Measurements from ENCODE around the gene C12orf42.

C12orf42 gene

DNA sequence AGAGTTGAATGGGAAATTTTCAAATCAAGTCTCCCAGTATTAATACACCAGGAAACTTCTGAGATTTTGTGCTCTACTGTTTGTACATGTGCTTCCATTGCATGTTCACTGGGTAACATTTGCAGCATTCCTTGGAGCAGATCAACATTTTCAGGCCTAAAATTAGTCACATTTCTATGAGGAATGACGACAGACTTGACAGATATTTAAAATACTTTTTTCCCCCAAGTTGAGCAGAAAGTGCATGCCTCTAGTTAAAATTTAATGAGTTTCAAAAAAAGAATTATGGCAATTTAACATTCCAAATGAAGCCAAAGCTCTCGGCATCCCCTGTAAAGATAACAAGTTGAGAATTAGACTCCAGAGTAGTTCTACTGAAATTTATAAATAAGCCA lies 72.3 kb downstream of the C12orf42 start:
- no peak for DNase-seq

DNA sequence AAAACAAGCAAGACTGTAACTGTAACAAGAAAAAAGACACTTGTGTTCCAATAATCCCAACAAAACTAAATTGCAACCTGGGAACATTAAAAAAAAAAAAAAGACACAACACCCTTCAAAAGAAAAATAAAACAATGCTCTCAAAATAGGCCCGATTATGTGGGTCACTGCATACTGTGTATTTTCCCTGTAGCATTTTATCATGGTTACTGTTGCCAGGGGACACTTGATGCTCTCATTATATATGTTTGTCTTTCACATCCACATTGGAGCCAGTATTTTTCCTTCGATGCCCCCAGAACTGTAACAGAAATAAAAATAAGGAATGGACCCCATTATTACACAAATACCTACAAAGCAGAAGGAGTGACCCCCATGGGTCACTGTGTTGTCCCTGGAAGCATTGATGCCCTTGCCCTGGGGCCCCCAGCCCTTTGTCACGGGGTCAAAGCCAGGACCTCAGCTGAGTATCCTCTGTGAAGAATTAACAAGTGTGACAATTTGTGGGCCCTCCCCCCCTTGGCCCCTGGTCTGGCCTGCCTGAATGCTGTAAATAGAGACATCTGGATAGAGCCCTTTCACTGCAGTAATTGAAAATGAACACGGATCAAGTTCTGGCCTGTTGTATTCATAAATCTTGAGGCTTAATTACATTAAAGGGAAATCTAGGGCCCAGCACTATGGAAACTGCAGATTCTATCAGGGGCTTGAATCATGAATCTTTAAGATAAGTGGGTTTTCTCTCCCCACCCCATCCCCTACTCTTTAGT lies 72.8 kb downstream of the C12orf42 start:
- no peak for DNase-seq

DNA sequence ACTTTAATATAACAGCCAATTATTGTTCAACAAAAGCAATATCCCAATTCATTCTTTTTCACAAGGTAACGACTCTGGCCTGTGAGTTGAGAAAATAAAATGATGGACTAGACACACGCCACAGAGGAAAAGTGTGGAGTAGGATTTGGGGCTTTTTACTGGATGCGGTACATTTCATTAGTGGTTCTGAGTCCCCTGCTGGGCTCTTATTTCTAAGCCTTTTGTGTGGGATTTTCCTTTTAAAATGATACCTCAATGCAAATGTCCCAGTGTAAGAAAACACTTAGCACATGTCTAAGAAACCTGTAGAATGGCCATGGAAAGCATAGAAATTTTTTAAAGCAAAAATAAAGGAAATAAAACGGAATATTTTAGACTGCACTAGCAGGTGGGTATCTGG lies 73.4 kb downstream of the C12orf42 start:
- no peak for DNase-seq

DNA sequence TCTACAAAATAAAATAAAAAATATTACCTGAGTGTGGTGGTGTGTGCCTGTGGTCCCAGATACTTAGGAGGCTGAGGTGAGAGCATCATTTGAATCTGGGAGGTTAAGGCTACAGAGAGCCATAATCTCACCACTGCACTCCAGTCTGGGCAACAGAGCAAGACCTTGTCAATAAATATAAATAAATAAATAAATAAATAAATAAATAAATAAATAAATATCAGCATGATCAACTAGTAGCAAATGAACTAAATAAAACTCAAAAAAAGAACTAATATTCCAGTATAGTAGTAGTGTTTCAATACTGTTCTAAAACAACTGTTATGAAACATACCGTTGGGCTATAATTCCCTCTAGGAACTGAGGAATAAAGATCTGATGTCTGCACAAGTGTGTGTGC lies 74.4 kb downstream of the C12orf42 start:
- no peak for DNase-seq

DNA sequence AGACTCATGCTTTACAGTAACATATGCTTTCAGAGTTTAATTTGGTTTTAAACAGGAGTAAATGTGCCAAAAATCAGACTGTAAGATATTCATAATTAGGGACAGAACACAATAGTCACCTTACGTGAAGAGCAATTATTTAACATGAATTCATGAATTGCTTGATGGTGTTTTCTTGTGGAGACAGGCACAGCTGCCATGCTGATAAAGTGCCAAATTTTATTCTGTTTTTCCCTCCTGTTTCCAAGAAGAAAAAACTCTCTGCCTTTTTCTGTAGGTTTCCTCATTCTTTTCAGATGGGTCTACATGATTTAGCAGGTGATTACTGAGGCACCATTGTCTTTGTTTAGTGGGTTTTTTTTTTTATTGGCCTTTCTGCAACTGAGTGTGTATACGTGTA lies 80.1 kb downstream of the C12orf42 start:
- DNase-seq, result no peak

DNA sequence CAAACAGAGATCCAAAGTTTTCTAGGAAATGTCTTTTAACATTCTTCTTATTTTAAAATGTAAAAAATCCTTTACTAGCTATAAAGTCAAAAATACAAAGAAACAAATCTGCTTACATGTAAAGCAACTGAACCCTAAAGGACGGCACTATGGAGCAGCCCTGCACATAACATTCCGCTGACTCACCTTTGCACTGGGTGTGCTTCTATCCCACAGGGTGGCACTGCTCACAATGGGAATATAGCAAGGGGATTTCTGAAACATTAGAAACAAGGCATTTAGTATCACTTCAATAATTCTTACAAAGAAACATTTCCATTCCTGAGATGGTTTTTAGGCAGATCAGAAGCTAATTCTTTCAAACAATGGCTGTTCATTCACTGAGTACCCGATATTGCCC lies 94.3 kb downstream of the C12orf42 start:
- DNase-seq, result no peak

DNA sequence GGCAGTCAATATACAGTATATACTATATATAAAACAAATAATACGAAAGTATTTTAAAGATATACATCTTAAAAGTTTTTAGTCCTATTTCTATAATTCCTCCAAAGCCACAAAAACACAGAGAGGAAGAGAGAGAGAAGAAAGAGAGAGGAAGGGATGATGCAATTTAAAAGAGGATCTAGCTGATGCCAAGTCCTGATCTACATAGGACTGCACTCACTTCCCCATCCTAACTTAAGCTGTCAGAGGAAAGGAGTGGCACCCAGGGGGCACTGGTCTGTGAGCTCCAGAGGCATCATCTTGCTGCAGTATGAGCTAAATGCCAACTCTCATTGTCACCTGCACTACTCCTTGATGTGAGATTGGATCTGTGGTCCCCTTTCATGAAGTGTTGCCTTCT lies 95.8 kb downstream of the C12orf42 start:
- no peak for DNase-seq

DNA sequence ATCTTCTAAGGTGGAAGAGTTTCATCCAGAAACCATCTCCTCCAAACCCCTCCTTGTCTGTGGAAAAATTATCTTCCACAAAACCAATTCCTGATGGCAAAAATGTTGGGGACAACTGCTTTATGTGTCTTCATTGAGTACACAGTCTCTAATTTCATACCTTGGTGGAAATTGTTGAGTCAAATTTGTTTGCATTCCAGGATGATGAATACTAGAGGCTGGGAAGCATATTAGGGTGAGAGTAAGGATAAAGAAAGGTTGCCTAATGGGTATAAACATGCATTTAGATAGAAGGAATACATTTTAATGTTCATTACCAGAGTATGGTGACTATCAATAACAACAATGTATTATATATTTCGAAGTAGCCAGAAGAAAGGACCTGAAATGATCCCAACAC lies 98.2 kb downstream of the C12orf42 start:
- DNase-seq, result no peak

DNA sequence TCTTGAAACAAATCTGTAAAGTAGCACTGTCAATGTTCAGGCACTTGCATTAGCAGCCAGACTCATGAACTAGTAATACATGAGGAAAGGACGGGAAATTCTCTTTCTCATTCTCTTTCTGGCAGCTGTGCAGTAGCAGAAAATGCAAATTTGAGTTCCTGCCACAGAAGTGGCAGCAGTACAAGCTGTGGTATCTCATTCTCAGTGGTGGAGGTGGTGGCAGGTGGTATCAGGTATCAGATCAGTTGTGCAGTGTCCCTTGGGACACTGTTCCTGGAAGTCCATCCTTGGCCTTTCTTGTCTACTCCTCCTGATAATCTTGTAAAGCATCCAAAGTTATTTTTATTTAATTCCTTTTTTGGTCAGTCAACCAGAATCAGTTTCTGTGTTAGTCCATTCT lies 103.0 kb downstream of the C12orf42 start:
- DNase-seq, result no peak

DNA sequence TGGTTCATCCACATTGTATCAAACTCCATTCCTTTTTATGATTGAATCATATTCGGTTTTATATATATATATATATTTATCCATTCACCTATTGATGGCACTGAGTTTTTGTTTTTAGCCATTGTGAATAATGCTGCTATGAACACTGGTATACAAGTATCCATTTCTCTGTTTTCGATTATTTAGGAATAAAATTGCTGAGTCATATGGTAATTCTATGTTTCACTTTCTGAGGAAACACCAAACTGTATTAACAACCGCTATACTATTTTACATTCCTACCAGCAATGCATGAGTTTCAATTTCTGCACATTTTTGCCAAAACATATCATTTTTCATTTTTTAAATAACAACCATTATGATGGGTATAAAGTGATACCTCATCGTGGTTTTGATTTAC lies 104.7 kb downstream of the C12orf42 start:
- no peak for DNase-seq

DNA sequence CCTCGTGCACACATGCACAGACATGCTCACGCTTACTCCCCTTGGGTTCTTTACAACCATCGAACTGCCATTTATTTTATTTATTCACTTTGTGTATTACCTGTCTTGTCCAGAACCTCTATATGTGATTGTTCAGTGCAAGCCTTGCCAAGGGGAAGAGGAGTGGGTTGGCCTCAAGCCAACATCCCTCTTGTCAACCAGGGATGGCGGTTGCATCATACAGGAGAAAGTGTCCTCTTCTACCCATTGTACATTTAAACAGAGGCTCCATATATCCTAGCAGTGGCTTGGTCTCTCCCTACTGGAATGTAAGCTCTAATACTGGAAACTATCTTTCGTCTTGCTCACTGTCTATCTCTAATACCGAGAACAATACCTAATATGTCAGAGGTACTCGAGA lies 108.4 kb downstream of the C12orf42 start:
- no peak for DNase-seq

DNA sequence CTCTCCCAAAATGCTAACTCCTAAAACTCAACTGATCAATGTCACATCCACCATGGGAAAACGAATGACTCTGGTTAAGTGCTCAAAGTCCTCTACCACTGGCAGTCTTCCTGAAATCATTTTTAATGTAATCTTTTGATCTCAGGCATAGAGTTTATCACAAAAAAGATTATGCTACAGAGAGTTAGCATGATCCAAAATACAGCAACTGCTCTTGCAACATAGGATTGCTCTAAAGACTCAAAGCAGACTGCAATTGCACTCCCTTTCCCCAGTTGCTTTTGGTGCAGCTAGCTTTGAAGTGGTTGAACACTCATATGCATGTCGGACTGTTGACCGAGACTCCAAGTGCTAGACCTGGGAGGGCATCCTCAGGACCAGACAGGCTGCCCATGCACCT lies 109.3 kb downstream of the C12orf42 start:
- DNase-seq, result no peak

DNA sequence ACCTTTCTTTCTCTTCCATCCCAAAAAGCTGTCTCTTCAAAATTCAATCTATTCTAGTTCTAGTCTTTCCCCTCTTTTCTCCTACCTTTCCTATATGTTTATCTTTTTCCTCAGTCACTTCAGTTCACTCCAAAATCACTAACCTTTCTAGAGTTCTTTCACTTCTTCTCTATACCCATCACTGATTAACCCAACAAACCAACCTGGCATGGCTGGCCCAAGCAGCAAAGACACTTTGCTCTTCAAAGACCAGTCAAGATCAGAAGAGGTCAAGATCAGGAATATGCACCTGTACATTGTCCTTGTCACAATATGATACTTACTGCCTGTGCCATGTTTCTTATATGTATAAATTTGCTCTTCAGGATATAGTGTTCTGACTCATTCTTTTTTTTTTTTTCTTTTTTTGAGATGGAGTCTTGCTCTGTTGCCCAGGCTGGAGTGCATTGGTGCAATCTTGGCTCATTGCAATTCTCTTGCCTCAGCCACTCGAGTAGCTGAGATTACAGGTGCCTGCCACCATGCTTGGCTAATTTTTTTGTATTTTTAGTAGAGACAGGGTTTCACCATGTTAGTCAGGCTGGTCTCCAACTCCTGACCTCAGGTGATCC lies 112.9 kb downstream of the C12orf42 start:
- no peak for DNase-seq

DNA sequence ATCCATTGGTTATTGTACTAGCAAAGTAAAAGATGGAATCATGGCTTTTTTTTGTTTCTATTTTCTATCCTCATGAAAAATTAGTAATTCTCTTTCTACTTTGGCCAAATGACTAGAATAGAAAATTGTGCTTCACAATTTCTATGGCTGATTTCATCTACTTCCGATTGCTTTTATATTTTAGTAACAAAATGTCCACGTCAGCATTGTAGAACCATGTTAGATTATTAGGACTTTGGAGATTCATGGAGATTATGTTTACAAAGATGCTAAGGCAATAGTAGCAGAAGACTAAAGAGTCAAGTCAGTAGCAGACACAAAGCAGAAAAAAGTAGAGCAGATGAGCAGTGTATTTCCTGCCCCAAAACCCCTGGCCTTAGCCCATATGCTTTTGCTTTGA lies 113.6 kb downstream of the C12orf42 start:
- DNase-seq, result no peak

DNA sequence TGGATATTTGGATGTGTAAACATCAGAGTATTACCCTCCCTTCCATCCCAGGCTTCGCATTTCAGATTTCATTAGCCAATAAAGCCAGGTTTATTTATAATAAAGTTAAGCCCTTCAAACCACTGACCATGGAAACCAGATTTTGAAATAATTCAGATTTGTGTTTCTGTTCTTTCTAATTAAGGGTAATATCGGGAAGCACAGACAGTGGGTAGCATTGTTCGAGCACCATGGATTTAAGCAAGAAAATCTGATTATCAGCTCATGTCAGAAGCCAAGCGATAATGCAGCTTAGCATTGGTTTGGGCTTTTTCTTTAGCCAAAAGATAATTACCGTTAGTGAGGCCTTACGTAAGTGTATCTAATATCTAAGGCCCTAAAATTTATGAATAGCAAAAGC lies 116.1 kb downstream of the C12orf42 start:
- no peak for DNase-seq

DNA sequence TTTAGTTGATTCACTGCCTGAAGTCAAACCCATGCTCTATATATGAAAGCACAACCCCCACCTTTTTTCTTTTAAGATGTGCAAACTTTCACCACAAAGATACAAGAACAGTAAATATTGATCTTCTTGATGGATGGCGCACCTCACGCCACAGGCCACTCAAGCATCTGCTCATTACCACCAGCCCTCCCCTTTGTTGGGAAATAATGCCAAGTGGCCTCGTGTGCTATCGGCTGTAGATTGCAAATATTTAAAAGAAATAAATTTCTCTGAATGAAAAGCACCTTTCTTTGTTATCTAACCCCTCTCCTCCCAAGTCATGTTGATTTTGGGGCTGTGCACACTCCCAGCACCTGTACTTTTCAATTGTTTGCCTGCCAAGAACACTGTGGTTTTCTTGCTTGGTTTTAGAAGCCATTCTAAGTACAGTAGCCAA lies 122.7 kb downstream of the C12orf42 start:
- DNase-seq, result no peak

DNA sequence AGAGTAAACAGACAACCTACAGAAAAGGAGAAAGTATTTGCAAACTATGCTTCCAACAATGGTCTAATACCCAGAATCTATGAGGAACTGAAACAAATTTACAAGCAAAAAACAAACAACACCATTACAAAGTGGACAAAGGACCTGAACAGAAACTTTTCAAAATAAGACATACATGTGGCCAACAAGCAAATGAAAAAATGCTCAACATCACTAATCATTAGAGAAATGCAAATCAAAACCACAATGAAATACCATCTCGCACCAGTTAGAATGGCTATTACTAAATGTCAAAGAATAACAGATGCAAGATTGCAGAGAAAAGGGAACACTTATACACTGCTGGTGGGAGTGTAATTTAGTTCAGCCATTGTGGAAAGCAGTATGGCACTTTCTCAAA lies 125.8 kb downstream of the C12orf42 start:
- no peak for DNase-seq

DNA sequence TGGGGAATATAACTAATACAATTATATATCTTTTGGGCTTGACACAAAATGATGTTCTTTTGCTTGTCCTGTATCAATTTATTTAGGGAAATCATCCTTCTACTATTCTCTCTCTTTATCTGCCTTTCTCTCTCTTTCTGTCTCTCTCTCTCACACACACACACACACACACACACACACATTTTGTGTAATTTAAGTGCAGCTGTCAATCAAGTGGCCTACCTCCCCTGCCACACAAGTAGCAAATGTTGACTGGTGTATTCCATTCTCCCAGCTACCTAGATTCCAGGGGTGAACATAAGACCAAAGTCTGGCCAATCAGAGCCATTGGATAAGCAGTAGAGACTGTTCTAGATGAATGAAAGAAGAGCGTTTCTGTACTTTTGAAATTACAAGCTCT lies 127.6 kb downstream of the C12orf42 start:
- DNase-seq, result no peak

DNA sequence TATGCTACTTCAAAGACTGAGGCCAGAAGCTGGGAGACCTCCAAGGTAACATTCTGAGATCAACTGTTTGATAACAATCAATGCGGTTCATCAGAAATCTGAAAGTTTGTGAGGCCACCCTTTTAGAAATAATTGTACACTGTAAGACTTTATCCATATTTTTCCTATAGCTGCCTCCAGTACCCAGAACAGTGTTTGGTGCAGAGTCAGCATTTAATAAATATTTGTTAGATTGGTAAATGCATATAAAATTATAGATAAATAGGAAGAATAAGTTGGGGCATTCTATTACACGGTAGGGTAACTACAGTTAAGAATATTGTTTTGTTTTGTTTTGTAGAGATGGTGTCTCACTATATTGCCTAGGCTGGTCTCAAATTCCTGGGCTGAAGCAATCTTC lies 141.4 kb downstream of the C12orf42 start:
- DNase-seq, result no peak

DNA sequence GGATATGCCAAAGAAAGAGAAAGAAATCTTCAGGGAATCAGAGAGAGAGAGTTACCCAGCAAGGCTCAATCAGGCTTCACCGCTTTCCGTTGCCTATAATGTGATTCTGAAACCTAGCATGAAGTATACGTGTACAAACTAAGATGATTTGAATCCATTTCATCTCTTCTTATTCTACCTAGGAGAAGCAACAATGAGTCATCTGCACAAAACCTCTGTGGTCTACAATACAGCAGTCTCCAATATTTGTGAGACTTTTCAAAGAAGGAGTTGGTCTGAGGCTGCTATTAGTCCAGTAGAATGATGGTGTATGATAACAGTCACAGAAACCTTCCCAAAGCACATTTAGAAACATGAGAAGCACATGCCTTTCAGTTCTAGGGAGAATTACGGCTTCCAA lies 141.9 kb downstream of the C12orf42 start:
- DNase-seq, result no peak

DNA sequence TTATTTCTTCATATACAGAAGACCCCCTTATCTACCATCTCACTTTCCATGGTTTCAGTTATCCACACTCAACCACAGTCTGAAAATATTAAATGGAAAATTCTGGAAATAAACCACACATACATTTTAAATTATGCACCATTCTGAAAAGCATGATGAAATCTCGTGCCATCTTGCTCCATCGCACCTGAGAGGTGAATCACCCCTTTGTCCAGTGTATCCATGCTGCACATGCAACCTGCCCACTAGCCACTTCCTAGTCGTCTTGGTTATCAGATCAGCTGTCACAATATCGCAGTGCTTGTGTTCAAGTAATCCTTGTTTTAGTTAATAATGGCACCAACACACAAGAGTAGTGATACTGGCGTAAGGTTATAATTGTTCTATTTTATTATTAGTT lies 145.7 kb downstream of the C12orf42 start:
- DNase-seq, result no peak

DNA sequence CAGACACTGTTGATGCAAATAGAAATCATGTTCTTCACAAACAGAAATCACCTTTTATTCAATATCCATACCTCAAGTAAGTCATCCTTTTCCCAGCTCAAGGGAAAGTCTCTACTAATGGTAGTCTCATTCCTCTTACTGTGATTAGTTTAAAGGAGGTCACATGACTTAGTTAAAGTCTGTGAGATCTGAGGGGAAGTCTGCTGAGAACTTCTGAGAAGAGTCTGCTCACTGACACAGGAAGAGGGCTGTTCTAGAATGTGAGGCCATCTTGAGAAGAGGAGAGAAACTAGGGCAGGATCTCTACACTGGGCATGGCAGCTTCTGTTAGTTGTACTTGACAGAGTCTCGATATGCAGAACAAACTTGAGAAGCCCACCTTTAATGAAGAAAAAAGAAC lies 146.8 kb downstream of the C12orf42 start:
- DNase-seq, result no peak

DNA sequence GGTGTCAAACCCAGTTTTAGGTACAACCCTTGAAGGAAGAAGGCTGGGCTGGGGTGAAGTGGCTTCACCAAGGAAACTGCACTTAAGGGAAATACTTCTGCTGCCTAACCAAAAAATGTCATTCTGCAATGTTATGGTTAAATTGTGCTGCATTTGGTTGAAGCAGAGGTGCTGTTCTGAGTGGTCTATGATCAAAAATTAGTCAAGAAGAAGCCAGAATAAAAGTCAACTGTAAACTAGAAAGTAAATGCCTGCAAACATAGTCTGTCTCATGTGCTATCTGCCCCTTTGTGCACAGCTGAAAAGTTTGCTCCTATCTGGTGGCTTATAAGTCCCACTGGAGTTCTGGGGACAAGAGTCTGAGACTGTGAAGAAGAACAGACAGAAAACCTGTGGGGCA lies 158.8 kb downstream of the C12orf42 start:
- DNase-seq, result no peak

DNA sequence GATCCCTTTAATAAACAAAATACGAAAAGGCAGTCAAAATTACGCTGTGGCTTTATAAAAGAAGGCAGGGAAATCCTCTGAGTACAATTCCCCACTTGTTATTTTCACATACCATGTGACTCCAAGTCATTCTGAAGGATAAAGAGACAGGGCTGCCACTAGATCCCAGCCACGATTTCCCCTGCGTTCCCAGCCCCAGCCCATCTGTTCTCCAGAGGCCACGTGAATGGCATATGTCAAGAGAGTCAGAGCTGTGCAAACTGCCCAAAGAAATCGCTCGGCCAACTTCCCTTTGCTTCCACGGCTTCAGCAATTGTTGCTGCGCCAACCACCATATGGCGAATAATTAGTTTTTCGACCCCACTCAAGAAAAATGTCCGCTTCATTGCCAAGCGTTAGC lies 161.3 kb downstream of the C12orf42 start:
- DNase-seq, result no peak

DNA sequence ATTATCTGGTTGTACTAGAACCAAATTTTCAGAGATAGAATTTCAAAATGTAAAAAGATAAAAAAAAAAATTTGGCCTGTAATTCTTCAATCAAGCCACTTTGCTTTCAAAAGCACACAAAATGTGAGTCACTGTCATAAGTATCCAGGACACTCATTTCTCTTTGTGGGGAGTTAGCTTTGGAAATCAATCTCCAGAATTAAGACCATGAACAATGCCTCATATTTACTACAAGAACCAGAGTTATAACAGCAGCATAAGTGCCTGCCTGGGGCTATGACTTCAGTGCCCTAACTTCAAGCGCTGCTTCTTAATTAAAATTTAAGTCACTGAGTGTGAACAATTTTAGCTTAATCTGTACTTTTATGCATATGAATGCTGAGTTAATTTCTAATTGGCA lies 162.1 kb downstream of the C12orf42 start:
- DNase-seq, result no peak

All from activated CD4-positive, alpha-beta T cell treated with anti-CD3 and anti-CD28 coated beads, Interleukin-2, amount 50 U/mL, for 4 hours (primary cell).